Measurements from ENCODE around the gene TOP2B.

The TOP2B gene

DNA sequence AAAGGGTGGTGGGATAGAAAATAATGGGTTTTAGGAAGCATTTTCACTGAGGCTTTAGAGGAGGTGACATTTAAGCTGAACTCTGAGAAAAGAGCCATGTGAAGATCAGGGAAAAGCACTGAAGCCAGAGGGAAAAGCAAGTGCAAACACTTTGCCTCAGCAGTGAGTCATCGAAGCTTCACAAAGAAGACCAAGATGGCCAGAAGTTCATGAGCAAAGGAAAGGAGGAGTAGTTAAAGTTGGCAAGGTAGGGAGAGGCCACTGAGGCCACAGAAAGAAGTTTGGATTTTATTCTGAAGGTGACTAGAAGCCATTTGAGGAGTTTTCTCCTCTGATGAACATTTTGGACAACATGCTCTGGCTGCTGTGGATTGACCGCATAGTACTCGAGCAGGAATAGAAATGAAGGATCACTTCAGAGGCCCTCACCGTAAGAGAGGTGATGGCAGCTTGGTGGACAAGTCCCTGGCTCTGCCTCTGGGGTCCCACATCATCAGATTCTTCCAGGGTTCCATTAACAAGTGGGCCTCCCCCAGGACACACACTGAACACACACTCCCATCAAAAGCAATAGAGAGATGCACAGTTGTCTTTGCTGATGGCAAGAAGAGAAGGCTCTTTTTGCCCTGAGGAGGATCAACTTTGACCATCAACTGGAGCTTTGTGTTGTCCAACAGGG, 75.5 kb downstream of the TOP2B start:
- no peaks in the 10 kb centered on the region for H3K36me3 ChIP-seq (ENCODE audit: control insufficient read depth in 2 of 2, insufficient read depth in 2 of 2, low read length in 2 of 2)
- no peaks in the 10 kb centered on the region for H3K27me3 ChIP-seq (ENCODE audit: control insufficient read depth in 1 of 2, insufficient read depth in 2 of 2, low read length in 2 of 2)
- no peak overlapping the region for H3K9ac ChIP-seq (ENCODE audit: low read length in 2 of 2)
- no peaks in the 10 kb centered on the region for H3K9me3 ChIP-seq (ENCODE audit: control insufficient read depth in 2 of 2, low read length in 2 of 2)
- no peak overlapping the region for H3K27ac ChIP-seq (ENCODE audit: low read length)
- H3K4me3 ChIP-seq (ENCODE audit: low read length in 2 of 2) = no peak overlapping the region
- H3K4me1 ChIP-seq (ENCODE audit: control insufficient read depth, insufficient read depth, low read length) = peaks cover 15% of the 10 kb centered on the region

DNA sequence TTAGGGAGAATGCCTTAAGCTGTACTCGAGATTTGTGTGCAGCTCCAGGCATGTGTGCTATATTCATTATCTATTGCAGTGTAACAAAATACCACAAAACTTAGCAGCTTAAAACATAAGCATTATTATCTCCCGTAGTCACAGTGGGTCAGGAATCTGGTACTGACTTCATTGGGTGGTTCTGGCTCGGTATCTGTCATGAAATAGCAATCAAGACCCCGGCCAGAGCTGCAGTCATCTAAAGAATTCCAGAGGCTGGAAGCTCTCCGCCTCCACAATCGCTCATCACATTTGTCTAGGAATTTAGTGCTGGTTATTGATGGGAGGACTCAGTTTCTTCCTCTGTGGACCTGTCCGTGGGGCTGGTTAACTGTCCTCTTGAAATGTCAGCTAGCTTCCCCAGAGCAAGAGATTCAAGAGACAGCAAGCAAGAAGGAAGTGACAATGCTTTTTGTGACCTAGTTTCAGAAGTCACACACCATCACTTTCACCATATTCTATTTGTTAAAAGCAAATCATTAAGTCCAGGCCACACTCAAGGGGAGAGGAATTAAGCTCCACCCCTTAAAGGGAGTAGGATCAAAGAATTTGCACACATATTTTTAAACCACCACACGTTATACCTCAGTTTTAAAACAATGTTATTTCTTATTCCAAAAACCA, 76.1 kb downstream of the TOP2B start:
- no peaks in the 10 kb centered on the region for H3K9me3 ChIP-seq (ENCODE audit: control insufficient read depth in 2 of 2, low read length in 2 of 2)
- no peak overlapping the region for H3K27ac ChIP-seq (ENCODE audit: low read length)
- H3K36me3 ChIP-seq (ENCODE audit: control insufficient read depth in 2 of 2, insufficient read depth in 2 of 2, low read length in 2 of 2) = no peaks in the 10 kb centered on the region
- no peaks in the 10 kb centered on the region for H3K27me3 ChIP-seq (ENCODE audit: control insufficient read depth in 1 of 2, insufficient read depth in 2 of 2, low read length in 2 of 2)
- no peak overlapping the region for H3K9ac ChIP-seq (ENCODE audit: low read length in 2 of 2)
- peaks cover 13% of the 10 kb centered on the region for H3K4me1 ChIP-seq (ENCODE audit: control insufficient read depth, insufficient read depth, low read length)
- no peak overlapping the region for H3K4me3 ChIP-seq (ENCODE audit: low read length in 2 of 2)

DNA sequence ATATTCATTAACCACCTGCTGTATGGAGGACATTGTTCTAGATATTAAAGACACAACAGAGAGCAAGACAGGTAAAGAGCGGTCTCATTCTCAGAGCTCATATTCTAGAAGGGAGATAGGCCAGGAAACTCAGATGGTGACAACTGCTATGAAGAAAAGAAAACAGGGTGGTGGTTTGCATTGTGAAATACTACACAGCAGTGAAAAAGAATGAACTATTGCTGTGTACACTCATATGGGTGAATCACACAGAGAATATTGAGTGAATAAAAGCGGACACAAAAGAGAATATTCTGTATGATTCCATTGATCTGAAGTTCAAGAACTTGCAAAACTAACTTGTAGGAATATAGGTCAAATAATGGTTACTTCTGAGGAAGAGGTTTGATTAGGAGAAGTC, 76.7 kb downstream of the TOP2B start:
- no peak overlapping the region for H3K4me3 ChIP-seq (ENCODE audit: low read length in 2 of 2)
- H3K9ac ChIP-seq (ENCODE audit: low read length in 2 of 2) = no peak overlapping the region
- H3K4me1 ChIP-seq (ENCODE audit: control insufficient read depth, insufficient read depth, low read length) = peaks cover 7% of the 10 kb centered on the region
- H3K9me3 ChIP-seq (ENCODE audit: control insufficient read depth in 2 of 2, low read length in 2 of 2) = no peaks in the 10 kb centered on the region
- no peaks in the 10 kb centered on the region for H3K36me3 ChIP-seq (ENCODE audit: control insufficient read depth in 2 of 2, insufficient read depth in 2 of 2, low read length in 2 of 2)
- H3K27me3 ChIP-seq (ENCODE audit: control insufficient read depth in 1 of 2, insufficient read depth in 2 of 2, low read length in 2 of 2) = no peaks in the 10 kb centered on the region
- no peak overlapping the region for H3K27ac ChIP-seq (ENCODE audit: low read length)

DNA sequence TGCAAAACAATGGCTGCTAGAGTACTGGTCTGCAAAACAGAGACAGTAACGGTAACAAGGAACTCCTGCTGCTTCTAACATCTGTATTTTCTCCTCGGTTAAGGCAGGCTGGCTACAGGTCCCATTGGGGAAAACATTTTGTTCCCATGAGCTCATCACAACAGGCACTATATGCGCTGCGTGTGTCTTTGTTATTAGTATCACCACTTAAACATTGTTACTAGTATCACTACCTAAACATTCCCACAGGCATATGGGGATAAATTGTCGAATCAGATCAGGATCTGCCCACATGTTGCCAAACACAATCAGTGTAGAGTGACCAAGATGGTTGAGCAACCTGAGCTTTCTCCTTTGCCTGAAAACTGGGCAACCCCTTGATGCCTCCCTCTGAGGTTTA, 77.2 kb downstream of the TOP2B start:
- Histone ChIP-seq H3K4me3 (ENCODE audit: low read length in 2 of 2) (no peak overlapping the region), H3K4me1 (ENCODE audit: control insufficient read depth, insufficient read depth, low read length) (peaks cover 3% of the 10 kb centered on the region), H3K27me3 (ENCODE audit: control insufficient read depth in 1 of 2, insufficient read depth in 2 of 2, low read length in 2 of 2) (no peaks in the 10 kb centered on the region), H3K9me3 (ENCODE audit: control insufficient read depth in 2 of 2, low read length in 2 of 2) (no peaks in the 10 kb centered on the region), H3K36me3 (ENCODE audit: control insufficient read depth in 2 of 2, insufficient read depth in 2 of 2, low read length in 2 of 2) (peaks cover 2% of the 10 kb centered on the region in 2 donors), H3K27ac (ENCODE audit: low read length) (no peak overlapping the region), H3K9ac (ENCODE audit: low read length in 2 of 2) (no peak overlapping the region)

DNA sequence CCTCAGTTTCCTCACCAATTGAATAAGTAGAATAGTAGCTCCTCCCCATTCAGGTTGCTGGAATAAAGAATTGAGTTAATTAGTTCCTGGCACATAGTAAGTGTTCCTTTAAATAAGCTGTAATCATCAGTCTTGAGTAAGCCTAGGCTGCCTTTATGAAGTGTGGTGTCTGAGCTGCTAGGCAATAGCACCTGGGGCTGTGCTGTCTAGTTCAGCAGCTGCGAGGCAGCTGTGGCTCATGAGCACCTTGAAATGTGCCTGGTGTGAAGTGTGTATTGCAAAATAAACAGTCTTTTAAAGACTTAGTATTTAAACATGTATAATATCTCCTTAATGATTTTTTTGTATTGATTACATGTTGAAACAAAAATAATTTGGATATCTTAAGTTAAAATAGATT, 77.6 kb downstream of the TOP2B start:
- H3K4me3 ChIP-seq (ENCODE audit: low read length in 2 of 2) = no peak overlapping the region
- H3K4me1 ChIP-seq (ENCODE audit: control insufficient read depth, insufficient read depth, low read length) = no peaks in the 10 kb centered on the region
- H3K27me3 ChIP-seq (ENCODE audit: control insufficient read depth in 1 of 2, insufficient read depth in 2 of 2, low read length in 2 of 2) = no peaks in the 10 kb centered on the region
- H3K36me3 ChIP-seq (ENCODE audit: control insufficient read depth in 2 of 2, insufficient read depth in 2 of 2, low read length in 2 of 2) = peaks cover 5 to 6% of the 10 kb centered on the region in 2 donors
- H3K9ac ChIP-seq (ENCODE audit: low read length in 2 of 2) = no peak overlapping the region
- H3K9me3 ChIP-seq (ENCODE audit: control insufficient read depth in 2 of 2, low read length in 2 of 2) = no peaks in the 10 kb centered on the region
- no peak overlapping the region for H3K27ac ChIP-seq (ENCODE audit: low read length)

DNA sequence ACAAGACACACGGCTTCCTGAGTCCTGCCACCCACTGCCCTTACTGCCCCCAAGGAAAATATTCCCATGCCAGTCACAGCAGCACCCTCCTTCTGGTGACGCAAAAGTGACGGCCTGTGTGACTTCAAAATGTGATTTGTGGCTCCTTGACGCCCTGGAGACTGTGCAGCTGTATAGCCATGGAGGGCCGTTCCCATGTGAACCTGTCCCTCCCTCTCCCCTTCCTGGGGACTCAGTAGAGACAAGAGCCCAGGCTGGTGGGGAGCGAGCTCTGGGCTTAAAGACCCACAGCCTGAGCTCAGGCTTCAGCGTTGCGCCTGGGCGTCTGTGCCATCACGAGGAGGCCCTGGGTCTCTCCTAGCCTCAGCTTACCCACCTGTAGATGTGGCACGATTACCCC, 78.2 kb downstream of the TOP2B start:
- no peak overlapping the region for H3K27ac ChIP-seq (ENCODE audit: low read length)
- peaks cover 9 to 10% of the 10 kb centered on the region in 2 donors for H3K36me3 ChIP-seq (ENCODE audit: control insufficient read depth in 2 of 2, insufficient read depth in 2 of 2, low read length in 2 of 2)
- H3K9ac ChIP-seq (ENCODE audit: low read length in 2 of 2) = no peak overlapping the region
- H3K4me3 ChIP-seq (ENCODE audit: low read length in 2 of 2) = no peak overlapping the region
- no peaks in the 10 kb centered on the region for H3K4me1 ChIP-seq (ENCODE audit: control insufficient read depth, insufficient read depth, low read length)
- H3K9me3 ChIP-seq (ENCODE audit: control insufficient read depth in 2 of 2, low read length in 2 of 2) = no peaks in the 10 kb centered on the region
- H3K27me3 ChIP-seq (ENCODE audit: control insufficient read depth in 1 of 2, insufficient read depth in 2 of 2, low read length in 2 of 2) = no peaks in the 10 kb centered on the region

DNA sequence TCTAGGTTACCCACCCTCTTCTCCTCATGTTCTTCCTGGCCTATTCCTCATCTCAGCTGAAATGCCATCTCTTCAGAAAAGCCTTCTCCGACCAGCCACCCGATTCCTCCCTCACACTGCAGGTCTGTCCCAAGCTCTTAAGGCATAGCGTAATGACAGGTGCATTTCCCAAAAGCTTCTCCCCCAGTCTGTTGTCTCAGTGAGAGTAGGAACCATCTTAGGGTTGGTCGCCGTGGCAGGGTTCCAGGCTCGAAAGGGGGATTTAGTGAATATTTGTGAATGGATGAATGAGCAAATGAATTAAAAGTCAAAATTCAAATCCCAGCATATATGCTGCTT, 78.6 kb downstream of the TOP2B start:
- Histone ChIP-seq H3K27ac (ENCODE audit: low read length) (no peak overlapping the region), H3K4me1 (ENCODE audit: control insufficient read depth, insufficient read depth, low read length) (no peaks in the 10 kb centered on the region), H3K9me3 (ENCODE audit: control insufficient read depth in 2 of 2, low read length in 2 of 2) (no peaks in the 10 kb centered on the region), H3K4me3 (ENCODE audit: low read length in 2 of 2) (no peak overlapping the region), H3K36me3 (ENCODE audit: control insufficient read depth in 2 of 2, insufficient read depth in 2 of 2, low read length in 2 of 2) (peaks cover 11 to 13% of the 10 kb centered on the region in 2 donors), H3K9ac (ENCODE audit: low read length in 2 of 2) (no peak overlapping the region), H3K27me3 (ENCODE audit: control insufficient read depth in 1 of 2, insufficient read depth in 2 of 2, low read length in 2 of 2) (no peaks in the 10 kb centered on the region)

DNA sequence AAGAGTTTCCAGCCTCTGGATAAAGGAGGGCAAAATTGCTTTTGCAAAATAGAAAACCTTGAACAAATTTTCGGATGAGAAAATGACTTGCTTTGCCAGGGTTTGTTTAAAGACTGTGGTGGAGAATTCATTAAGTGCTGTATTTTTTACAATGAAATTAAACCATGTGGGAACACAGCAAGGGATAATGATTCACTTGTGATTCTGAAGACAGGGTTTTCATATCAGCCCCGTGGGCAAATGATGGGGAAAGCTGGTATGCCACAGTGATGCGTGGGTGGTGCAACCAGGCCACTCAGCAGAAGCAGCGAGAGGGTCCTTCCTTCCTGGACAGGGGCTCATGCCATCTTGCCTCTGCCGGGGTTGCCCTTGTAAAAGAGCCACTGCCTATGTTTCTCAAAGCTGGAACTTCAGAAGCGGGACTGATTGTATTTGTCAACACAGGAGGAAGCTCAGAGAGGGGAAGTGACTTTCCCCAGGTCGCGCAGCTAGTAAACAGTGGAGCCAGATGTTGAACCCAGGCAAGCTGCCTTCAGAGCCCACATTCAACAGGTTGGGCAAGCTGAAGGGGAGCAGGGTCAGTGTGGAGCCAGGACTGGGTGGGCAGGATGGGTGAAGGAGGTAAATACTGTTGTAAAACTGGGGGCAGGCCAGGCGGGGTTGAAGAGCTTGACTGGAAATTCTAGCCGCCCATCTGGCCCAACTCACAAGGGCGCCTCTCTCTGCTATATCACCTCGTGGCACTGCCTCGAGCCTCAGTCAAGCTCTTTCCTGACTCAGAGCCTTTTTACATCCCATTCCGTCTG, 79.1 kb downstream of the TOP2B start:
- Histone ChIP-seq H3K27ac (ENCODE audit: low read length) (no peak overlapping the region), H3K9ac (ENCODE audit: low read length in 2 of 2) (no peak overlapping the region), H3K36me3 (ENCODE audit: control insufficient read depth in 2 of 2, insufficient read depth in 2 of 2, low read length in 2 of 2) (peaks cover 15 to 18% of the 10 kb centered on the region in 2 donors), H3K9me3 (ENCODE audit: control insufficient read depth in 2 of 2, low read length in 2 of 2) (no peaks in the 10 kb centered on the region), H3K27me3 (ENCODE audit: control insufficient read depth in 1 of 2, insufficient read depth in 2 of 2, low read length in 2 of 2) (no peaks in the 10 kb centered on the region), H3K4me1 (ENCODE audit: control insufficient read depth, insufficient read depth, low read length) (no peaks in the 10 kb centered on the region), H3K4me3 (ENCODE audit: low read length in 2 of 2) (no peak overlapping the region)

DNA sequence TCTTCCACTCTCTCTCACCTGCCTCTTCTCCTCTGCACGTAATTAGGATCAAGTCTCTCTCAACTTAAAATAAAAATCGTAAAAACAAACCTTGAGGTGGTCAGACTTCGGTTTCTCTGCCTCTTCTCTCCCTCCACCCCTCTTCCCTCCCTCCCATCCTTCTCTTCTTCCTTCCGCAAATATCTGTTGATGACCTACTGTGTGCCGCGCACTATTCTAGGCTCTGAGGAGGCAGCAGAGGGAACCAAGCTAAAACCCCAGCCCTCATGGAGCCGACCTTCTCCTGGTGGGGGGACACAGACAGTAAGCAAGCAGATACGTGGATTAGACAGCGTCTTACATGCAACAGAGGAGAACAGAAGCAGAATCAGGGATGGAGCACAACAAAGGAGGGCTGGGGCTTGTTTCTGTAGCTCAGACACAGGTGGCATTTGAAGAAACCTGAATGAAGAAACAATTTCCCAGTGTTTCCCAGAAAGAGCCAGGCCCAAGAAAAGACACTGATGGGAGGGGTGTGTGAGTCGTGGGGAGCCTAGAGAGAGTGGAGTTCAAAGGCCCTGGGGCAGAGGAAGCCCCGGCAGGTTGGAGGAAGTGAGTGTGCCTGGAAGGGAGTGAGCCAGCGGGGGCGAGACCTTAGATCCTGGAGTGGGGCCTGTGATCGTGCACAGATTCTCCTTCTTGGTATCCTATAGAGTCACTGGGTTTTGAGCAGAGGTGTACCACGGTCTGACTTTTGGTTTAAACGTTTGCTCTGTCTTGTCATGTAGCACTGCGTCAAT, 80.5 kb downstream of the TOP2B start:
- Histone ChIP-seq H3K27me3 (ENCODE audit: control insufficient read depth in 1 of 2, insufficient read depth in 2 of 2, low read length in 2 of 2) (no peaks in the 10 kb centered on the region), H3K9me3 (ENCODE audit: control insufficient read depth in 2 of 2, low read length in 2 of 2) (no peaks in the 10 kb centered on the region), H3K9ac (ENCODE audit: low read length in 2 of 2) (no peak overlapping the region), H3K36me3 (ENCODE audit: control insufficient read depth in 2 of 2, insufficient read depth in 2 of 2, low read length in 2 of 2) (peaks cover 15 to 19% of the 10 kb centered on the region in 2 donors), H3K27ac (ENCODE audit: low read length) (no peak overlapping the region), H3K4me1 (ENCODE audit: control insufficient read depth, insufficient read depth, low read length) (no peaks in the 10 kb centered on the region), H3K4me3 (ENCODE audit: low read length in 2 of 2) (no peak overlapping the region)

DNA sequence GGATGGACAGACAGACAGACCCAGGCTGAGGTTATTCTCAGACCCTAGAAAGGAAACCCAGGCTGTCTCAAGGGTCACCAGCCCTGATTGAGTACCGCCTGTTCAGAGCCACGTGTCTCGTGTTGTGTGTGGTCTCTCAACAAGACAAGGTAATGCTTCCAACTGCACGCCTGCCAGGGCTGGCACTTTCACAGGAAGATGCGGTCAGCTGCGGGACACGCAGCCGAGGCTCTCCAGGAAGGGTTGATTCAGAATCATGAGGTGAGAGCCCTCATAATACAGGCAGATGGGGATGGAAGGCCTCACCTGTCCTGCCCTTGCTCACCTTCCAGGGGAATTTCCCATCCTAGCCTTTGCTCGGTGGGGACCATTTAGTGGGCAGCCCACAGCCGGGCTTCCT, 81.4 kb downstream of the TOP2B start:
- H3K9ac ChIP-seq (ENCODE audit: low read length in 2 of 2) = no peak overlapping the region
- no peak overlapping the region for H3K4me3 ChIP-seq (ENCODE audit: low read length in 2 of 2)
- no peaks in the 10 kb centered on the region for H3K4me1 ChIP-seq (ENCODE audit: control insufficient read depth, insufficient read depth, low read length)
- H3K9me3 ChIP-seq (ENCODE audit: control insufficient read depth in 2 of 2, low read length in 2 of 2) = no peaks in the 10 kb centered on the region
- H3K27me3 ChIP-seq (ENCODE audit: control insufficient read depth in 1 of 2, insufficient read depth in 2 of 2, low read length in 2 of 2) = no peaks in the 10 kb centered on the region
- no peak overlapping the region for H3K27ac ChIP-seq (ENCODE audit: low read length)
- peaks cover 15 to 21% of the 10 kb centered on the region in 2 donors for H3K36me3 ChIP-seq (ENCODE audit: control insufficient read depth in 2 of 2, insufficient read depth in 2 of 2, low read length in 2 of 2)

All from stomach smooth muscle (tissue), 2 donors.